Measurements from ENCODE around the gene HEG1.

DNA sequence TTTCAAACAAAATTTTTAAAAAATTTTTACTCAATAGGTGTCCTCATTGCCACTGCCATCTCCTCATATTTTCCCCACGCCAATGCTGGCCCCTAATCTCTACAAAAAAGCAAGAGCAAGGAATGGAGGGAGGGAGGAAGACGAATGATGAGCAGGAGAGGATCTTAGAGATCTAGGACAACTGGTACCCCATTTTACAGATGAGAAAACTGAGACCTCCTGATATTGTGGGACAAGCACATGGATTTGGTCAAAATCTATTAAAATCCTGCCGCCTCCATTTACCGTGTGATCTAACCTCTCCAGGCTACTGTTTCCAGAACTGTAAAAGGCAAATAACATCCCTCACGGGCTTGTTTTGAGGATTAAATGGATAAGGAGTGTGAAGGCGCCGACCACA is 4.6 kb downstream of the HEG1 start:
- TF ChIP-seq, protein P1, sequence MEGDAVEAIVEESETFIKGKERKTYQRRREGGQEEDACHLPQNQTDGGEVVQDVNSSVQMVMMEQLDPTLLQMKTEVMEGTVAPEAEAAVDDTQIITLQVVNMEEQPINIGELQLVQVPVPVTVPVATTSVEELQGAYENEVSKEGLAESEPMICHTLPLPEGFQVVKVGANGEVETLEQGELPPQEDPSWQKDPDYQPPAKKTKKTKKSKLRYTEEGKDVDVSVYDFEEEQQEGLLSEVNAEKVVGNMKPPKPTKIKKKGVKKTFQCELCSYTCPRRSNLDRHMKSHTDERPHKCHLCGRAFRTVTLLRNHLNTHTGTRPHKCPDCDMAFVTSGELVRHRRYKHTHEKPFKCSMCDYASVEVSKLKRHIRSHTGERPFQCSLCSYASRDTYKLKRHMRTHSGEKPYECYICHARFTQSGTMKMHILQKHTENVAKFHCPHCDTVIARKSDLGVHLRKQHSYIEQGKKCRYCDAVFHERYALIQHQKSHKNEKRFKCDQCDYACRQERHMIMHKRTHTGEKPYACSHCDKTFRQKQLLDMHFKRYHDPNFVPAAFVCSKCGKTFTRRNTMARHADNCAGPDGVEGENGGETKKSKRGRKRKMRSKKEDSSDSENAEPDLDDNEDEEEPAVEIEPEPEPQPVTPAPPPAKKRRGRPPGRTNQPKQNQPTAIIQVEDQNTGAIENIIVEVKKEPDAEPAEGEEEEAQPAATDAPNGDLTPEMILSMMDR (IDR thresholded peaks at IDR 0.05) = no peak
- TF ChIP-seq POLR2A (IDR thresholded peaks at IDR 0.05) = no peak

Data from Peyer's patch (tissue), 4 donors.